ENCODE results near the gene PSMG2. TPM values are rescaled to one million over a fixed set of nuclear protein-coding genes. Genes with fewer than 3 reads are reported as not detected.
"Not testable (repeated sequence)": the region's sequence is repeated elsewhere in the genome, so short reads cannot be mapped to it uniquely, and the experiment has no call there.

The PSMG2 gene
- total RNA-seq, 1 donor from 2014 or later = 52.8 TPM

- no peak for DNase-seq (ENCODE audit: low read depth)
Observed at GRCh38 chr18:12722731-12723130, 19.9 kb downstream of the PSMG2 start.

- DNase-seq (ENCODE audit: low read depth) = no peak
Observed at GRCh38 chr18:12726331-12726730, 23.5 kb downstream of the PSMG2 start.

- peak; percentile 70 for DNase-seq (ENCODE audit: low read depth)
Observed at GRCh38 chr18:12726774-12727550, 24.1 kb downstream of the PSMG2 start.

- no peak for DNase-seq (ENCODE audit: low read depth)
Observed at GRCh38 chr18:12737243-12737902, 34.5 kb downstream of the PSMG2 start.

- peak; percentile 18 for DNase-seq (ENCODE audit: low read depth)
Observed at GRCh38 chr18:12741351-12741750, 38.5 kb downstream of the PSMG2 start.

GRCh38 chr18:12742453-12742852 lies 39.6 kb downstream of the PSMG2 start:
- peak; percentile 43 for DNase-seq (ENCODE audit: low read depth)

- DNase-seq (ENCODE audit: low read depth) = peak; percentile 80
Observed at GRCh38 chr18:12744103-12744502, 41.3 kb downstream of the PSMG2 start.

GRCh38 chr18:12745095-12745795 lies 42.4 kb downstream of the PSMG2 start:
- DNase-seq (ENCODE audit: low read depth) = no peak

GRCh38 chr18:12747530-12748315 lies 44.9 kb downstream of the PSMG2 start:
- no peak for DNase-seq (ENCODE audit: low read depth)

- DNase-seq (ENCODE audit: low read depth) = no peak
Observed at GRCh38 chr18:12748671-12749070, 45.8 kb downstream of the PSMG2 start.

GRCh38 chr18:12749121-12749520 lies 46.3 kb downstream of the PSMG2 start:
- no peak for DNase-seq (ENCODE audit: low read depth)

- DNase-seq (ENCODE audit: low read depth) = no peak
Observed at GRCh38 chr18:12750076-12750714, 47.4 kb downstream of the PSMG2 start.

- DNase-seq (ENCODE audit: low read depth) = no peak
Observed at GRCh38 chr18:12750715-12751502, 48.1 kb downstream of the PSMG2 start.

- DNase-seq (ENCODE audit: low read depth) = no peak
Observed at GRCh38 chr18:12751503-12751884, 48.7 kb downstream of the PSMG2 start.

GRCh38 chr18:12751891-12752290 lies 49.0 kb downstream of the PSMG2 start:
- DNase-seq (ENCODE audit: low read depth) = no peak

- no peak for DNase-seq (ENCODE audit: low read depth)
Observed at GRCh38 chr18:12754511-12754910, 51.7 kb downstream of the PSMG2 start.

- not testable (repeated sequence) for DNase-seq (ENCODE audit: low read depth)
Observed at GRCh38 chr18:12755606-12756005, 52.8 kb downstream of the PSMG2 start.

GRCh38 chr18:12756619-12757239 lies 53.9 kb downstream of the PSMG2 start:
- DNase-seq (ENCODE audit: low read depth) = not testable (repeated sequence)

GRCh38 chr18:12758566-12758965 lies 55.7 kb downstream of the PSMG2 start:
- DNase-seq (ENCODE audit: low read depth) = not testable (repeated sequence)

GRCh38 chr18:12765126-12765525 lies 62.3 kb downstream of the PSMG2 start:
- no peak for DNase-seq (ENCODE audit: low read depth)
